K562 (cell line): ENCODE data around the gene LY6G5B. TPM values are rescaled to one million over a fixed set of nuclear protein-coding genes. Genes with fewer than 3 reads are reported as not detected.
A peak's percentile ranks its signal among the peaks of the same experiment; 100 is the strongest.

Experiments used
- DPF2 ChIP-seq: fragments of 450-650 bp; IDR thresholded peaks from 2 replicates; pipeline ENCODE4 v1.6.1; 2016
- ESRRA ChIP-seq: fragments of 450-650 bp; IDR thresholded peaks from 2 replicates; pipeline ENCODE4 v1.6.1; 2014; ENCODE audit warnings: low read depth, mild to moderate bottlenecking, moderate library complexity, borderline replicate concordance
- FOXA1 ChIP-seq: fragments of 450-650 bp; IDR thresholded peaks from 2 replicates; pipeline ENCODE4 v1.6.1; 2016; ENCODE audit warnings: mild to moderate bottlenecking, borderline replicate concordance
- GABPA ChIP-seq: fragments of 200-800 bp; sonication (Bioruptor generic); conservative IDR thresholded peaks from 2 replicates; pipeline ENCODE4 v1.6.1; 2016; ENCODE audit warnings: low read depth, missing genetic modification characterization, missing compliant biosample characterization
- KDM4B ChIP-seq, 2 experiments: fragments of 450-650 bp in 1 of 2; sonication (generic) in 1 of 2; IDR thresholded peaks; 2 replicates each; pipeline ENCODE4 v1.6.1; 2016 to 2017; ENCODE audit warnings: borderline replicate concordance in 2 of 2, antibody characterized with exemption in 1 of 2, low read depth in 1 of 2, mild to moderate bottlenecking in 1 of 2
- KDM5B ChIP-seq: fragments of 200-600 bp; sonication (generic); IDR thresholded peaks from 2 replicates; pipeline ENCODE4 v1.6.1; 2012; ENCODE audit warnings: low read depth, mild to moderate bottlenecking, moderate library complexity, low read length, control low read depth, inconsistent platforms; ENCODE audit not compliant: insufficient replicate concordance
- POLR2AphosphoS5 ChIP-seq: IDR thresholded peaks from 2 replicates; pipeline ENCODE4 v1.6.1; 2011; ENCODE audit warnings: mild to moderate bottlenecking, low read depth, low read length, moderate library complexity; ENCODE audit not compliant: control insufficient read depth, insufficient read depth
- ZBED1 ChIP-seq: IDR thresholded peaks from 2 replicates; pipeline ENCODE4 v1.6.1; 2014
- ZNF23 ChIP-seq: fragments of 250-450 bp; sonication (Bioruptor Pico); IDR thresholded peaks from 2 replicates; pipeline ENCODE4 v1.4.0; 2020; ENCODE audit warnings: mild to moderate bottlenecking
- ZNF444 ChIP-seq: fragments of 250-450 bp; sonication (Bioruptor Pico); IDR thresholded peaks from 2 replicates; pipeline ENCODE4 v1.4.0; 2020; ENCODE audit warnings: mild to moderate bottlenecking, moderate library complexity
- polyA plus RNA-seq, 8 experiments: library from polyadenylated mRNA; depleted of rRNA in 4 of 8; stranded (reverse) in 5 of 8; unstranded in 3 of 8; fragments of >200 nt; fragmentation: Nextera tagmentation in 2 of 8; fragmentation: Illumina TruSeq in 1 of 8; extraction: Ambion mirVana in 2 of 8; extraction: Trizol in 1 of 8; gene quantifications; 2 replicates each; pipeline versions ENCODE4 v1.2.1 to v1.2.3, GENCODE V29; 2011 to 2014; ENCODE audit warnings: inconsistent platforms in 1 of 8, missing spikeins in 1 of 8
- total RNA-seq, 7 experiments: library from RNA; depleted of rRNA in 6 of 7; stranded (reverse); fragments of >200 nt in 6 of 7; fragmentation: Illumina TruSeq in 2 of 7; extraction: Trizol in 2 of 7; gene quantifications; 2 replicates each; pipeline versions ENCODE4 v1.2.1 to v1.2.3, GENCODE V29; 2011 to 2021; ENCODE audit warnings: low replicate concordance in 1 of 7
- TF ChIP-seq, protein P1 (sequence below): sonication (generic); formaldehyde crosslinking; IDR thresholded peaks from 2 replicates; pipeline ENCODE4 v1.8.0; 2023; ENCODE audit warnings: missing genetic modification reagents, mild to moderate bottlenecking, borderline replicate concordance
- TF ChIP-seq, protein P2 (sequence below): fragments of 150-350 bp; conservative IDR thresholded peaks from 2 replicates; pipeline ENCODE4 v1.6.1; 2014; ENCODE audit warnings: low read length
- TF ChIP-seq, protein P3 (sequence below): sonication (generic); formaldehyde crosslinking; IDR thresholded peaks from 2 replicates; pipeline ENCODE4 v1.8.0; 2022; ENCODE audit warnings: mild to moderate bottlenecking, missing genetic modification reagents
- TF ChIP-seq, protein P4 (sequence below): sonication (generic); formaldehyde crosslinking; IDR thresholded peaks from 2 replicates; pipeline ENCODE4 v1.8.0; 2022; ENCODE audit warnings: missing genetic modification reagents, mild to moderate bottlenecking, moderate library complexity, borderline replicate concordance
- TF ChIP-seq, protein P5 (sequence below): fragments of 250-450 bp; sonication (Bioruptor Pico); IDR thresholded peaks from 2 replicates; pipeline ENCODE4 v1.4.0; 2020; ENCODE audit warnings: mild to moderate bottlenecking

LY6G5B gene
- total and polyA plus RNA-seq, 9 of the 15 experiments (the other 6 are each of a cell fraction or from before 2014, with no cell fraction given) = 6.0 to 27.0 (median 7.5) TPM

DNA sequence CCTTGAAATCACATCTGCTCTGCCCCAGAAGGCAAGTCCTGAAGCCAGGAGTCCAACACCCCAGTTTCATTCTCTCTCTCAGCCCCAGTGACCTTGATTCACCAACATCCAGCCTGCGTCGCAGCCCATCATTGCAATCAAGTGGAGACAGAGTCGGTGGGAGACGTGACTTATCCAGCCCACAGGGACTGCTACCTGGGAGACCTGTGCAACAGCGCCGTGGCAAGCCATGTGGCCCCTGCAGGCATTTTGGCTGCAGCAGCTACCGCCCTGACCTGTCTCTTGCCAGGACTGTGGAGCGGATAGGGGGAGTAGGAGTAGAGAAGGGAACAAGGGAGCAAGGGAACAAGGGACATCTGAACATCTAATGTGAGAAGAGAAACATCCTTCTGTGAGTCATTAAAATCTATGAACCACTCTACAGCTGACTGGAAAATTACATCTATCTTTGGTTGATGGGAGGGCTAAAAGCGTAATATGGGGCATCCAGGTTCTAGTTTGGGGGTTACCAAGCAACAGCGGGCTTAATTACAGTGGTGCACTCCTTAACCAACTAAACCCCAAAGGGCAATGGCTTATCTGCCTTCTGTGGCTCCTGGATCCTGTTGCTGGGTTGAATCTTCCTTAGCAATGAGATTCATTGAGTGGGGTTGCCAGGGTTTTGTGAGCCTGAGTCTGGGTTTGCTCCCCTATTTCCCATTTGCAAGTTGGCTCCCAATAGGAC, 47.9 kb downstream of the LY6G5B start (continued):
- TF ChIP-seq, protein P1, sequence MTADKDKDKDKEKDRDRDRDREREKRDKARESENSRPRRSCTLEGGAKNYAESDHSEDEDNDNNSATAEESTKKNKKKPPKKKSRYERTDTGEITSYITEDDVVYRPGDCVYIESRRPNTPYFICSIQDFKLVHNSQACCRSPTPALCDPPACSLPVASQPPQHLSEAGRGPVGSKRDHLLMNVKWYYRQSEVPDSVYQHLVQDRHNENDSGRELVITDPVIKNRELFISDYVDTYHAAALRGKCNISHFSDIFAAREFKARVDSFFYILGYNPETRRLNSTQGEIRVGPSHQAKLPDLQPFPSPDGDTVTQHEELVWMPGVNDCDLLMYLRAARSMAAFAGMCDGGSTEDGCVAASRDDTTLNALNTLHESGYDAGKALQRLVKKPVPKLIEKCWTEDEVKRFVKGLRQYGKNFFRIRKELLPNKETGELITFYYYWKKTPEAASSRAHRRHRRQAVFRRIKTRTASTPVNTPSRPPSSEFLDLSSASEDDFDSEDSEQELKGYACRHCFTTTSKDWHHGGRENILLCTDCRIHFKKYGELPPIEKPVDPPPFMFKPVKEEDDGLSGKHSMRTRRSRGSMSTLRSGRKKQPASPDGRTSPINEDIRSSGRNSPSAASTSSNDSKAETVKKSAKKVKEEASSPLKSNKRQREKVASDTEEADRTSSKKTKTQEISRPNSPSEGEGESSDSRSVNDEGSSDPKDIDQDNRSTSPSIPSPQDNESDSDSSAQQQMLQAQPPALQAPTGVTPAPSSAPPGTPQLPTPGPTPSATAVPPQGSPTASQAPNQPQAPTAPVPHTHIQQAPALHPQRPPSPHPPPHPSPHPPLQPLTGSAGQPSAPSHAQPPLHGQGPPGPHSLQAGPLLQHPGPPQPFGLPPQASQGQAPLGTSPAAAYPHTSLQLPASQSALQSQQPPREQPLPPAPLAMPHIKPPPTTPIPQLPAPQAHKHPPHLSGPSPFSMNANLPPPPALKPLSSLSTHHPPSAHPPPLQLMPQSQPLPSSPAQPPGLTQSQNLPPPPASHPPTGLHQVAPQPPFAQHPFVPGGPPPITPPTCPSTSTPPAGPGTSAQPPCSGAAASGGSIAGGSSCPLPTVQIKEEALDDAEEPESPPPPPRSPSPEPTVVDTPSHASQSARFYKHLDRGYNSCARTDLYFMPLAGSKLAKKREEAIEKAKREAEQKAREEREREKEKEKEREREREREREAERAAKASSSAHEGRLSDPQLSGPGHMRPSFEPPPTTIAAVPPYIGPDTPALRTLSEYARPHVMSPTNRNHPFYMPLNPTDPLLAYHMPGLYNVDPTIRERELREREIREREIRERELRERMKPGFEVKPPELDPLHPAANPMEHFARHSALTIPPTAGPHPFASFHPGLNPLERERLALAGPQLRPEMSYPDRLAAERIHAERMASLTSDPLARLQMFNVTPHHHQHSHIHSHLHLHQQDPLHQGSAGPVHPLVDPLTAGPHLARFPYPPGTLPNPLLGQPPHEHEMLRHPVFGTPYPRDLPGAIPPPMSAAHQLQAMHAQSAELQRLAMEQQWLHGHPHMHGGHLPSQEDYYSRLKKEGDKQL (CRISPR knock-in tag) = no peak
- TF ChIP-seq ZBED1 = no peak
- TF ChIP-seq, protein P2, sequence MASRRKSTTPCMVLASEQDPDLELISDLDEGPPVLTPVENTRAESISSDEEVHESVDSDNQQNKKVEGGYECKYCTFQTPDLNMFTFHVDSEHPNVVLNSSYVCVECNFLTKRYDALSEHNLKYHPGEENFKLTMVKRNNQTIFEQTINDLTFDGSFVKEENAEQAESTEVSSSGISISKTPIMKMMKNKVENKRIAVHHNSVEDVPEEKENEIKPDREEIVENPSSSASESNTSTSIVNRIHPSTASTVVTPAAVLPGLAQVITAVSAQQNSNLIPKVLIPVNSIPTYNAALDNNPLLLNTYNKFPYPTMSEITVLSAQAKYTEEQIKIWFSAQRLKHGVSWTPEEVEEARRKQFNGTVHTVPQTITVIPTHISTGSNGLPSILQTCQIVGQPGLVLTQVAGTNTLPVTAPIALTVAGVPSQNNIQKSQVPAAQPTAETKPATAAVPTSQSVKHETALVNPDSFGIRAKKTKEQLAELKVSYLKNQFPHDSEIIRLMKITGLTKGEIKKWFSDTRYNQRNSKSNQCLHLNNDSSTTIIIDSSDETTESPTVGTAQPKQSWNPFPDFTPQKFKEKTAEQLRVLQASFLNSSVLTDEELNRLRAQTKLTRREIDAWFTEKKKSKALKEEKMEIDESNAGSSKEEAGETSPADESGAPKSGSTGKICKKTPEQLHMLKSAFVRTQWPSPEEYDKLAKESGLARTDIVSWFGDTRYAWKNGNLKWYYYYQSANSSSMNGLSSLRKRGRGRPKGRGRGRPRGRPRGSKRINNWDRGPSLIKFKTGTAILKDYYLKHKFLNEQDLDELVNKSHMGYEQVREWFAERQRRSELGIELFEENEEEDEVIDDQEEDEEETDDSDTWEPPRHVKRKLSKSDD = no peak
- TF ChIP-seq POLR2AphosphoS5 = 0 out of 2 replicates have a peak, but pooled peaks have one; percentile 18
- TF ChIP-seq ESRRA = peak; percentile 96
- no peak for TF ChIP-seq KDM4B (IDR thresholded peaks at IDR 0.05; ENCODE audit: borderline replicate concordance in 2 of 2, low read depth in 1 of 2)
- no peak for TF ChIP-seq KDM5B
- TF ChIP-seq, protein P3, sequence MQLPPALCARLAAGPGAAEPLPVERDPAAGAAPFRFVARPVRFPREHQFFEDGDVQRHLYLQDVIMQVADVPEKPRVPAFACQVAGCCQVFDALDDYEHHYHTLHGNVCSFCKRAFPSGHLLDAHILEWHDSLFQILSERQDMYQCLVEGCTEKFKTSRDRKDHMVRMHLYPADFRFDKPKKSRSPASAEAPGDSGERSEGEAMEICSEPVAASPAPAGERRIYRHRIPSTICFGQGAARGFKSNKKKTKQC = no peak
- TF ChIP-seq FOXA1 = no peak
- TF ChIP-seq GABPA (tag) = no peak
- TF ChIP-seq, protein P4, sequence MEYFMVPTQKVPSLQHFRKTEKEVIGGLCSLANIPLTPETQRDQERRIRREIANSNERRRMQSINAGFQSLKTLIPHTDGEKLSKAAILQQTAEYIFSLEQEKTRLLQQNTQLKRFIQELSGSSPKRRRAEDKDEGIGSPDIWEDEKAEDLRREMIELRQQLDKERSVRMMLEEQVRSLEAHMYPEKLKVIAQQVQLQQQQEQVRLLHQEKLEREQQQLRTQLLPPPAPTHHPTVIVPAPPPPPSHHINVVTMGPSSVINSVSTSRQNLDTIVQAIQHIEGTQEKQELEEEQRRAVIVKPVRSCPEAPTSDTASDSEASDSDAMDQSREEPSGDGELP (CRISPR knock-in tag) = peak; percentile 64; the same call in 1 of the 2 replicates
- TF ChIP-seq, protein P5, sequence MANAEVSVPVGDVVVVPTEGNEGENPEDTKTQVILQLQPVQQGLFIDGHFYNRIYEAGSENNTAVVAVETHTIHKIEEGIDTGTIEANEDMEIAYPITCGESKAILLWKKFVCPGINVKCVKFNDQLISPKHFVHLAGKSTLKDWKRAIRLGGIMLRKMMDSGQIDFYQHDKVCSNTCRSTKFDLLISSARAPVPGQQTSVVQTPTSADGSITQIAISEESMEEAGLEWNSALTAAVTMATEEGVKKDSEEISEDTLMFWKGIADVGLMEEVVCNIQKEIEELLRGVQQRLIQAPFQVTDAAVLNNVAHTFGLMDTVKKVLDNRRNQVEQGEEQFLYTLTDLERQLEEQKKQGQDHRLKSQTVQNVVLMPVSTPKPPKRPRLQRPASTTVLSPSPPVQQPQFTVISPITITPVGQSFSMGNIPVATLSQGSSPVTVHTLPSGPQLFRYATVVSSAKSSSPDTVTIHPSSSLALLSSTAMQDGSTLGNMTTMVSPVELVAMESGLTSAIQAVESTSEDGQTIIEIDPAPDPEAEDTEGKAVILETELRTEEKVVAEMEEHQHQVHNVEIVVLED (CRISPR knock-in tag) = no peak
- TF ChIP-seq DPF2 = peak; percentile 56
- TF ChIP-seq ZNF23 (CRISPR knock-in tag) = no peak
- no peak for TF ChIP-seq ZNF444 (CRISPR knock-in tag)
